ENCODE data around the gene METTL4. TPM values are rescaled to one million over a fixed set of nuclear protein-coding genes. Genes with fewer than 3 reads are reported as not detected.

METTL4 gene
- total and polyA plus RNA-seq, 9 of the 15 experiments (the other 6 are each of a cell fraction or from before 2014, with no cell fraction given): 7.9 to 32.8 (median 22.1) TPM

- no peaks in the 10 kb centered on the region for H3K9me3 ChIP-seq (replicated peaks; ENCODE audit: control insufficient read depth, insufficient read depth, low read depth, low read length)
- in situ Hi-C loops (cut with MboI): loop anchor here (25.0 kb wide), 1 partner anchor 953 kb away; no protein-coding TSS in a partner anchor
- intact Hi-C loops (cut with micrococcal nuclease): loop anchor here (10.0 kb wide), 3 partner anchors 316 to 966 kb away; no protein-coding TSS in a partner anchor
- no peak overlapping the region for H3K9ac ChIP-seq (ENCODE audit: insufficient read depth in 1 of 2, low read depth in 2 of 2, low read length in 2 of 2)
- H3K36me3 ChIP-seq (ENCODE audit: control insufficient read depth, insufficient read depth, low read length): peaks cover 17% of the 10 kb centered on the region; the same call in 2 of the 3 replicates
- TF ChIP-seq SMAD3 (CRISPR knock-in tag; conservative IDR thresholded peaks at IDR 0.05): no peak
- no peak for TF ChIP-seq CBFA2T2 (conservative IDR thresholded peaks at IDR 0.05)
- TF ChIP-seq CBX5 (IDR thresholded peaks at IDR 0.05; ENCODE audit: borderline replicate concordance, low read depth): no peak
- TF ChIP-seq ZNF696 (CRISPR knock-in tag; conservative IDR thresholded peaks at IDR 0.05): no peak
- no peak for TF ChIP-seq ZNF274 (IDR thresholded peaks at IDR 0.05; ENCODE audit: borderline replicate concordance, low read depth, low read length)
- no peak for TF ChIP-seq ELF1 (tag; IDR thresholded peaks at IDR 0.05)
- no peak for TF ChIP-seq SMC3 (conservative IDR thresholded peaks at IDR 0.05; ENCODE audit: insufficient read depth, low read depth, low read length)
- H2AFZ ChIP-seq (ENCODE audit: low read depth, low read length): no peak overlapping the region
- 90% methylated on average over 4 of the region's 4 CpGs for WGBS (ENCODE audit: insufficient coverage, low coverage, missing lambda C conversion rate)
- no peaks in the 10 kb centered on the region for H3K27me3 ChIP-seq (ENCODE audit: control insufficient read depth in 2 of 2, insufficient read depth in 2 of 2, low read length in 2 of 2)
- DNase-seq (ENCODE audit: extremely low read depth in 1 of 4, low spot score in 3 of 4): no peak
- no peak overlapping the region for H3K4me3 ChIP-seq
- no TSS peak for BruUV-seq (replicated peaks)
- FAIRE-seq: no peak
- ATAC-seq: no peak
- CTCF ChIA-PET (ENCODE audit: low intra/inter-chr PET ratio): interaction anchor here (1.4 kb wide), 1 partner anchor 1676 kb away, joined by 3 read pairs; no protein-coding TSS in a partner anchor
- H3K9me1 ChIP-seq (ENCODE audit: control insufficient read depth, insufficient read depth, low read length): no peaks in the 10 kb centered on the region
- H4K20me1 ChIP-seq (replicated peaks; ENCODE audit: control insufficient read depth, insufficient read depth, low read length): no peaks in the 10 kb centered on the region
- no peaks in the 10 kb centered on the region for H3K79me2 ChIP-seq (ENCODE audit: control insufficient read depth, insufficient read depth, low read length)
- POLR2A ChIA-PET: interaction anchor here (1.3 kb wide), 1 partner anchor 22 kb away, joined by 4 read pairs; no protein-coding TSS in a partner anchor
- H3K4me1 ChIP-seq (replicated peaks in 1 of 2; ENCODE audit: control insufficient read depth in 2 of 2, insufficient read depth in 2 of 2, low read length in 2 of 2): no peaks in the 10 kb centered on the region
- H3K4me2 ChIP-seq (ENCODE audit: insufficient read depth, low read length): no peak overlapping the region
- H3K27ac ChIP-seq (ENCODE audit: extremely low read depth, low read depth, low read length): no peak overlapping the region
Measured at GRCh38 chr18:2540575-2540974, 30.7 kb downstream of the METTL4 start.

All from K562 (cell line).